G401.6 (cell line): Measurements from ENCODE around the gene WASF2.
A peak's percentile ranks its signal among the peaks of the same experiment; 100 is the strongest.

Source experiments
- FAIRE-seq: peaks from 2 replicates; lab custom pipeline; 2012; peaks lifted over from hg19 to GRCh38; lab: Jason Lieb, UNC

WASF2 gene

GRCh38 chr1:27357281-27358037 lies 132.5 kb downstream of the WASF2 start:
- peak; percentile 68 for FAIRE-seq

GRCh38 chr1:27356619-27357280 lies 133.2 kb downstream of the WASF2 start:
- no peak for FAIRE-seq

GRCh38 chr1:27356277-27356618 lies 133.7 kb downstream of the WASF2 start:
- FAIRE-seq = no peak

GRCh38 chr1:27355683-27356082 lies 134.3 kb downstream of the WASF2 start:
- FAIRE-seq = no peak
